Bronchial epithelial cell (primary cell): ENCODE data around the gene IPO13. TPM values are rescaled to one million over a fixed set of nuclear protein-coding genes. Genes with fewer than 3 reads are reported as not detected.
A peak's percentile ranks its signal among the peaks of the same experiment; 100 is the strongest.

Experiments used
- DNase-seq: peaks from one replicate; pipeline ENCODE4 v3.0.0-alpha.2; 2010; ENCODE audit warnings: low read depth
- FAIRE-seq: peaks from 2 replicates; lab custom pipeline; 2011; peaks lifted over from hg19 to GRCh38; lab: Jason Lieb, UNC
- H3K27me3 ChIP-seq: 2 replicates; pipeline ENCODE4 v1.5.1; 2011; ENCODE audit warnings: low read length; ENCODE audit not compliant: control insufficient read depth, insufficient read depth
- H3K36me3 ChIP-seq: 2 replicates; pipeline ENCODE4 v1.5.1; 2011; ENCODE audit warnings: low read length; ENCODE audit not compliant: control insufficient read depth, insufficient read depth
- H3K4me3 ChIP-seq: 2 replicates; pipeline ENCODE4 v1.5.1; 2011; ENCODE audit warnings: mild to moderate bottlenecking, low read depth, low read length, control low read depth
- total RNA-seq: library from RNA; depleted of rRNA; stranded (reverse); fragments of >200 nt; gene quantifications from 2 replicates; pipeline ENCODE4 v1.2.1, GENCODE V29; 2014
- TF ChIP-seq, protein P1 (sequence below): IDR thresholded peaks from 2 replicates; pipeline ENCODE4 v1.5.1; 2011; ENCODE audit warnings: mild to moderate bottlenecking, moderate library complexity, low read length, control low read depth, inconsistent platforms; ENCODE audit not compliant: insufficient read depth, severe bottlenecking

Gene IPO13
- total RNA-seq, 1 donor from 2014 or later, result 13.2 TPM

DNA sequence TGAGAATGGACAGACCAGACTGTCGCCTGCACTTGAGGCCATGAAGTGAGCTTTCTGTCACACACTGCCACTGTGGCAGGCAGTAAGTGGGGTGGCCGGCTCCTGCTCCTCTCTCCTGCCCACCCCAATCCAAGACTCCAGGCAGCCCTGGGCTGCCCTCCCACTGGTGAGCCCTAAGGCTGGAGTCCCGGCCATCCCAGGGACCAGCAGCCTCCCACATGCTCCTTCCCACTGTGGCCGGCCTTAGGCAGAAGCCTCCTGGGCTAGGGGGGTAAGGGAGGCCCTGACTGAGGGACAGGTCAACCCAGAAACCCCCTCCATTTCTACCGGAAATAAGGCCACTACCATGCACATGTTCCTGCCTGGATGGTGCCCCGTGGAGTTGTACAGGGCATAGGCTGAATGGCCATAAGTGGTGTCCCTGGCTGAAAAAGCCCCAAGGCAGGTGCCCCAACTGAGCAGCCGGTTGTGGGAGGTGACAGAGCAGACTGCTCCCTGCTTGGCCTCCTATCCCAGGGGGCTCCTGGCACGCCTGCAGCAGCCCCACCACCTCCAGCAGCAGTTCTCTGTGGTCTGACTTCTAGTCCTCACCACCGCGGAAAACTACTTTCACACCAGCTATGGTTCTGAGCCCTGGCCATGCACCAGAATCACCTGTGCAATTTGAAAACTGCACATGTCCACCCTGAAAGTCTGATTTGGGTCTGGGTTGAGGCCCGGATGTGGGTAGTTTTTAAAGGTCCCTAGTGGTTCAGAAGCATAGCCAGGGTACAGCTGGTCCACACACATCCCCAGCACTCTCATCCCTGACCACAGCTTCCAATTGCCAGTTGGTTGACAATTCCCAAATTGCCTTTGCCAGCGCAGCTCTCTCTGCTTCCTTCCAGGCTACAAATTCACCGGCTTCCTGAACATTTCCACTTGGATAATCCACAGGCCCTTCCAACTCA lies 14.8 kb upstream of the IPO13 start:
- H3K36me3 ChIP-seq, result peaks cover 3% of the 10 kb centered on the region
- DNase-seq (no peak), FAIRE-seq (peak; percentile 40)
- TF ChIP-seq, protein P1, sequence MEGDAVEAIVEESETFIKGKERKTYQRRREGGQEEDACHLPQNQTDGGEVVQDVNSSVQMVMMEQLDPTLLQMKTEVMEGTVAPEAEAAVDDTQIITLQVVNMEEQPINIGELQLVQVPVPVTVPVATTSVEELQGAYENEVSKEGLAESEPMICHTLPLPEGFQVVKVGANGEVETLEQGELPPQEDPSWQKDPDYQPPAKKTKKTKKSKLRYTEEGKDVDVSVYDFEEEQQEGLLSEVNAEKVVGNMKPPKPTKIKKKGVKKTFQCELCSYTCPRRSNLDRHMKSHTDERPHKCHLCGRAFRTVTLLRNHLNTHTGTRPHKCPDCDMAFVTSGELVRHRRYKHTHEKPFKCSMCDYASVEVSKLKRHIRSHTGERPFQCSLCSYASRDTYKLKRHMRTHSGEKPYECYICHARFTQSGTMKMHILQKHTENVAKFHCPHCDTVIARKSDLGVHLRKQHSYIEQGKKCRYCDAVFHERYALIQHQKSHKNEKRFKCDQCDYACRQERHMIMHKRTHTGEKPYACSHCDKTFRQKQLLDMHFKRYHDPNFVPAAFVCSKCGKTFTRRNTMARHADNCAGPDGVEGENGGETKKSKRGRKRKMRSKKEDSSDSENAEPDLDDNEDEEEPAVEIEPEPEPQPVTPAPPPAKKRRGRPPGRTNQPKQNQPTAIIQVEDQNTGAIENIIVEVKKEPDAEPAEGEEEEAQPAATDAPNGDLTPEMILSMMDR, result no peak
- no peak overlapping the region for H3K4me3 ChIP-seq
- no peaks in the 10 kb centered on the region for H3K27me3 ChIP-seq

DNA sequence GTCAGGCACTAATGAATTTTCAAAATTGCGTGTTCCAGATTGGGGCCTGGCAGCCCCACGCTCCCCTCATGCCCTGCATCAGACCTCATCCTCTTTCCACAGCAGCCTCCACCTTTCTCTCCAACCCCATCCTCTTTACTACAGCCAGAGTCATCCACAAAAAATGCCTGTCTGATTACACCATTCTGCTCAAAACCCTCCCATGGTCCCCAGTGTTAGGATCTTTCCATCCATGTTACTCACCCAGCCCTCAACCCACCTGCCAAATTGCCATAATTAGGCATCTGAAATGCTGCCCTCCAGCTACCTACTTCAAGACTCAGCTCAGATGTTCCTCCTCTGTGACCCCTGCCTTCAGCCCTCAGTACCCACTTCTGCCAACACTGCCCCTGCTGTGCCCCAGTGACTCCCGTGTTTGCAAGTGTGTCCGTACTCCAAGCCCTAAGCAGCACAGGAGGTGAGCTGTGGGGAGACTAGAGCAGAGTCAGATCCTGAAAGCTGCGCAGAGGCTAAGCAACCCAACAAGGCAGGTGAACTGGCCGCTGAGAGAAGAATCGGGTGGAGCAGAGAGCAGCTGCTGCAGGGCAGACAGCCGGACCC lies 13.9 kb upstream of the IPO13 start:
- FAIRE-seq, result peak; percentile 7
- peak; percentile 82 for DNase-seq
- TF ChIP-seq, protein P1, result no peak
- H3K4me3 ChIP-seq, result peak overlapping the region; percentile 58
- H3K27me3 ChIP-seq, result no peaks in the 10 kb centered on the region
- peaks cover 3% of the 10 kb centered on the region for H3K36me3 ChIP-seq

DNA sequence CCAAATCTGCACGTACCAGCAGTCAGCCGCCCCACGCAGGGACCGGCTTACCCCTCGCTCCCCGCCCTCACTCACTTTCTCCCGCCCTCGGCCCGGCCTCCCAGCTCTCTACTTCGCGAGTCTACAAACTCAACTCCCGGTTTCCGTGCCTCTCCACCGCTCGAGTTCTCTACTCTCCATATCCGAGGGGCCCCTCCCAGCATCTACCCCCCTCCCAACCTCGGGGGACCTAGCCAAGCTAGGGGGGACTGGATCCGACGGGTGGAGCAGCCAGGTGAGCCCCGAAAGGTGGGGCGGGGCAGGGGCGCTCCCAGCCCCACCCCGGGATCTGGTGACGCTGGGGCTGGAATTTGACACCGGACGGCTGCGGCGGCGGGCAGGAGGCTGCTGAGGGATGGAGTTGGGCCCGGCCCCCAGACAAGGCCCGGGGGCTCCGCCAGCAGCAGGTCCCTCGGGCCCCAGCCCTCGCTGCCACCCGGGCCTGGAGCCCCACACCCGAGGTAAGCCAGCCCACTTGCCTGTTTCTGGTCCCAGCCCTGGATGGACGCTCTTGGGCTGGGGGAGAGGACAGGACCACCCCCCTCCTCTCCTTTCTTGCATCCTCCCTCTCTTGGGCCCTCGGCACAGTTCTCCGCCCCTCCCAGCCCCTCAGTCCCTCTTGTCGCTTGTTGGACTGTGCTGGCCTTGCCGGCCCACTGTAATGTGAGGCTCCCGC lies 13.2 kb upstream of the IPO13 start, which contains the start of gene ARTN:
Gene ARTN (plus strand): TSS at position 416 of the 715 bp plus-strand sequence. CDS start 1,856 bp downstream, outside the sequence.
- no peak for FAIRE-seq
- peaks cover 4% of the 10 kb centered on the region for H3K36me3 ChIP-seq
- TF ChIP-seq, protein P1, result no peak
- peak within 1 kb of the TSS; percentile 58 for H3K4me3 ChIP-seq
- no peaks in the 10 kb centered on the region for H3K27me3 ChIP-seq
- peak; percentile 44 for DNase-seq

DNA sequence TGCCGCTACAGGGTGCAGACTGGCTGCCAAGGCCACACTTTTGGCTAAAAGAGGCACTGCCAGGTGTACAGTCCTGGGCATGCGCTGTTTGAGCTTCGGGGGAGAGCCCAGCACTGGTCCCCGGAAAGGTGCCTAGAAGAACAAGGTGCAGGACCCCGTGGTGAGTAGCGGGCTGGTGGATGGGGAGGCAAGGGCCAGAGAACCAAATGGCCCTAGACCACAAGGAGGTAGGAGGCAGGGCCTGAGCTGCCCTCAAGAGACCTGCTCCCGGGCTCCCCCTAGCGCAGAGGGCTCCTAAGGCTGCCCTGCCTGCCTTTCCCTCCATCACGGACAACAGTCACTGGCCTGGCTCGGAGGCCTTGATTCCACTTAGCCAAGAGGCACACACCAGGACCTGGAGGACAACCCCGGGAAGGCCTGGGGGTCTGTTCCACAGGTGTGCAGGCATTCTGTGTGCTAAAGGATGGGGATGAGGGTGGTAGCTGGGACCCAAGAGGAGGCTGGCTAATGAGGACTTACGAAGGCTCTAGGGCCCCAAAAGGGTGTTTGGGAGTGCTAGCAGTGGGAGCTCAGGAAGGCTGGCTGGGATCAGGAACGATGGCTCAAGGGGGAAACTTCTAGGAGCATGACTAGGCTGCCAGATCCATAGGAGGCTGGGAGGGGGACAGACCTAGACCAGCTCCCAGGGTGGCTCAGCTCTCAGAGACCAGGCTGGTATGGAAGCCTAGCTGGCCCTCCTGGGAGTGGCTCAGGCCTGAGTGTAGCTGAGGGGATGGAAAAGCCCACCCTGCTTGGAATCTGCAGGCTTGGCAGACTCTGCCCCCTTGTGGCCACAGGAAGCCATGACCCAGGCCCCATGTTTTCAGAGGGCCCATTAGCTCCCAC lies 12.4 kb upstream of the IPO13 start:
- Histone ChIP-seq H3K27me3 (no peaks in the 10 kb centered on the region), H3K4me3 (peak overlapping the region; percentile 58), H3K36me3 (peaks cover 4% of the 10 kb centered on the region)
- DNase-seq, result peak; percentile 62
- FAIRE-seq, result no peak
- TF ChIP-seq, protein P1, result peak; percentile 98

DNA sequence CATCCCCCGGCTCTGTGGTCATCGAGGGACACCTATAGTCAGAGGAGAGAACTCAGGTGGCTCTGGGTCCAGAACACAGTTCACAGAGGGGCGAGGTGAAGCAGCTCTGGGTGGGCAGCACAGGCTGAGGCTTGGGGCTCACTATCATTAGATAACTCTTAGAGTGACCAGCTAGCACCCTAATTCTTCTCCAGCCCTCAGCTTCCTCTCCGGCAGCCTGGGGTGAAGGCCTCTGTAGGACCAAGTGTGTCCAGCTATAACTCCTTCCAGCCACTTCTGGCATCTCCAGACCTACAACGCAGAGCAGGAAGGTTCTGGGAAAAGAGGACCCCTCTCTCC lies 11.8 kb upstream of the IPO13 start:
- TF ChIP-seq, protein P1, result no peak
- no peak for FAIRE-seq
- Histone ChIP-seq H3K4me3 (peak overlapping the region; percentile 58), H3K27me3 (no peaks in the 10 kb centered on the region), H3K36me3 (peaks cover 4% of the 10 kb centered on the region)
- DNase-seq, result no peak
